ENCODE measurements around the gene RELN. TPM values are rescaled to one million over a fixed set of nuclear protein-coding genes. Genes with fewer than 3 reads are reported as not detected.

Gene RELN
- total and polyA plus RNA-seq, 10 of the 15 experiments (the other 5 are each of a cell fraction or from before 2014, with no cell fraction given) = 0.11 to 0.21 TPM; not detected in 8

DNA sequence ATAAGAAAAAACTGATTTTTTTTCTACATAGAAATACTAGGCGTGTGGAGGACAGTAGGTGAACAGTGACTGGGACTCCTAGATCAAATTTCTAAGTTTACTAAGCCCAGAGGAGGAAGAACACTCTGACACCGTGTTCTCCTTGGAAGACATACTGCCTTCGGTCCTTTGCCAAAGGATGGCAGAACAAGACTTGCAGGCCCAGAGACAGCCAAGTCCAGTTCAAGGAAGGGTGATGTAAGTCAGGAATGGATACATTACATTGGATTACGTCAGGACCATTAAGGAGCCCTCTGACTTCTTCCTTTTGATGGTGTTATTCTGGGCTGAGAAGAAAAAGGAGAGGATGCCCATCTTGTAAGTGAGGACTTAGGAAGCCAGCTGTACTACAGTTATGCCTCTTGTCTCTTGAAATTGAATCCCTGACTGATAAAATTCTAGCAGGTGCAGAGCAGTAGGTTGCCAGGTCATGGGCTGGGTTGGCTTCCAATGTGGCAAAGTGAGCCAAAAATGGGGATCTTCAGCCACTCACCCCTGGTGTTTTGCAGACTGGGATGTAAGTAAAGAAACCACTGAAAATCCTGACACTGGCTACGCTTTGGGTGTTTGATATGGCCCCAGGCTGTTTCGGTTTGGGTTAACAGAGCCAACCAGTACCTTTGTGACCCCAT is 45.1 kb downstream of the RELN start:
- no peak overlapping the region for H3K27ac ChIP-seq (ENCODE audit: control insufficient read depth, insufficient read depth)
- SMC1A ChIA-PET (ENCODE audit: uncharacterized antibody, unreplicated experiment) = no interaction called here
- H3K79me2 ChIP-seq (ENCODE audit: control insufficient read depth, insufficient read depth, low read length) = no peaks in the 10 kb centered on the region
- H3K9ac ChIP-seq (ENCODE audit: control insufficient read depth, insufficient read depth, low read length) = no peak overlapping the region
- H2AFZ ChIP-seq (ENCODE audit: control insufficient read depth, low read depth, low read length) = no peak overlapping the region
- H3K4me3 ChIP-seq = no peak overlapping the region
- TF ChIP-seq SMARCA5 (IDR thresholded peaks at IDR 0.05) = no peak
- no peak for TF ChIP-seq ZNF207 (IDR thresholded peaks at IDR 0.05; ENCODE audit: borderline replicate concordance)
- no peak for TF ChIP-seq CBX3 (IDR thresholded peaks at IDR 0.05; ENCODE audit: borderline replicate concordance, low read depth)
- TF ChIP-seq NFXL1 (IDR thresholded peaks at IDR 0.05; ENCODE audit: borderline replicate concordance) = no peak
- TF ChIP-seq, protein P1, sequence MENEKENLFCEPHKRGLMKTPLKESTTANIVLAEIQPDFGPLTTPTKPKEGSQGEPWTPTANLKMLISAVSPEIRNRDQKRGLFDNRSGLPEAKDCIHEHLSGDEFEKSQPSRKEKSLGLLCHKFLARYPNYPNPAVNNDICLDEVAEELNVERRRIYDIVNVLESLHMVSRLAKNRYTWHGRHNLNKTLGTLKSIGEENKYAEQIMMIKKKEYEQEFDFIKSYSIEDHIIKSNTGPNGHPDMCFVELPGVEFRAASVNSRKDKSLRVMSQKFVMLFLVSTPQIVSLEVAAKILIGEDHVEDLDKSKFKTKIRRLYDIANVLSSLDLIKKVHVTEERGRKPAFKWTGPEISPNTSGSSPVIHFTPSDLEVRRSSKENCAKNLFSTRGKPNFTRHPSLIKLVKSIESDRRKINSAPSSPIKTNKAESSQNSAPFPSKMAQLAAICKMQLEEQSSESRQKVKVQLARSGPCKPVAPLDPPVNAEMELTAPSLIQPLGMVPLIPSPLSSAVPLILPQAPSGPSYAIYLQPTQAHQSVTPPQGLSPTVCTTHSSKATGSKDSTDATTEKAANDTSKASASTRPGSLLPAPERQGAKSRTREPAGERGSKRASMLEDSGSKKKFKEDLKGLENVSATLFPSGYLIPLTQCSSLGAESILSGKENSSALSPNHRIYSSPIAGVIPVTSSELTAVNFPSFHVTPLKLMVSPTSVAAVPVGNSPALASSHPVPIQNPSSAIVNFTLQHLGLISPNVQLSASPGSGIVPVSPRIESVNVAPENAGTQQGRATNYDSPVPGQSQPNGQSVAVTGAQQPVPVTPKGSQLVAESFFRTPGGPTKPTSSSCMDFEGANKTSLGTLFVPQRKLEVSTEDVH (IDR thresholded peaks at IDR 0.05; ENCODE audit: low read depth, partially characterized antibody) = no peak
- TF ChIP-seq PAX8 (IDR thresholded peaks at IDR 0.05) = no peak
- TF ChIP-seq MYC (IDR thresholded peaks at IDR 0.05; ENCODE audit: insufficient read depth, insufficient read length, insufficient replicate concordance, low read length, severe bottlenecking) = no peak
- TF ChIP-seq, protein P2, sequence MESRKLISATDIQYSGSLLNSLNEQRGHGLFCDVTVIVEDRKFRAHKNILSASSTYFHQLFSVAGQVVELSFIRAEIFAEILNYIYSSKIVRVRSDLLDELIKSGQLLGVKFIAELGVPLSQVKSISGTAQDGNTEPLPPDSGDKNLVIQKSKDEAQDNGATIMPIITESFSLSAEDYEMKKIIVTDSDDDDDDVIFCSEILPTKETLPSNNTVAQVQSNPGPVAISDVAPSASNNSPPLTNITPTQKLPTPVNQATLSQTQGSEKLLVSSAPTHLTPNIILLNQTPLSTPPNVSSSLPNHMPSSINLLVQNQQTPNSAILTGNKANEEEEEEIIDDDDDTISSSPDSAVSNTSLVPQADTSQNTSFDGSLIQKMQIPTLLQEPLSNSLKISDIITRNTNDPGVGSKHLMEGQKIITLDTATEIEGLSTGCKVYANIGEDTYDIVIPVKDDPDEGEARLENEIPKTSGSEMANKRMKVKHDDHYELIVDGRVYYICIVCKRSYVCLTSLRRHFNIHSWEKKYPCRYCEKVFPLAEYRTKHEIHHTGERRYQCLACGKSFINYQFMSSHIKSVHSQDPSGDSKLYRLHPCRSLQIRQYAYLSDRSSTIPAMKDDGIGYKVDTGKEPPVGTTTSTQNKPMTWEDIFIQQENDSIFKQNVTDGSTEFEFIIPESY (IDR thresholded peaks at IDR 0.05) = no peak
- no peak for TF ChIP-seq RAD21 (IDR thresholded peaks at IDR 0.05; ENCODE audit: insufficient read depth, low read depth, low read length)
- TF ChIP-seq, protein P3, sequence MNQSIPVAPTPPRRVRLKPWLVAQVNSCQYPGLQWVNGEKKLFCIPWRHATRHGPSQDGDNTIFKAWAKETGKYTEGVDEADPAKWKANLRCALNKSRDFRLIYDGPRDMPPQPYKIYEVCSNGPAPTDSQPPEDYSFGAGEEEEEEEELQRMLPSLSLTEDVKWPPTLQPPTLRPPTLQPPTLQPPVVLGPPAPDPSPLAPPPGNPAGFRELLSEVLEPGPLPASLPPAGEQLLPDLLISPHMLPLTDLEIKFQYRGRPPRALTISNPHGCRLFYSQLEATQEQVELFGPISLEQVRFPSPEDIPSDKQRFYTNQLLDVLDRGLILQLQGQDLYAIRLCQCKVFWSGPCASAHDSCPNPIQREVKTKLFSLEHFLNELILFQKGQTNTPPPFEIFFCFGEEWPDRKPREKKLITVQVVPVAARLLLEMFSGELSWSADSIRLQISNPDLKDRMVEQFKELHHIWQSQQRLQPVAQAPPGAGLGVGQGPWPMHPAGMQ (IDR thresholded peaks at IDR 0.05; ENCODE audit: borderline replicate concordance) = no peak
- TF ChIP-seq, protein P4, sequence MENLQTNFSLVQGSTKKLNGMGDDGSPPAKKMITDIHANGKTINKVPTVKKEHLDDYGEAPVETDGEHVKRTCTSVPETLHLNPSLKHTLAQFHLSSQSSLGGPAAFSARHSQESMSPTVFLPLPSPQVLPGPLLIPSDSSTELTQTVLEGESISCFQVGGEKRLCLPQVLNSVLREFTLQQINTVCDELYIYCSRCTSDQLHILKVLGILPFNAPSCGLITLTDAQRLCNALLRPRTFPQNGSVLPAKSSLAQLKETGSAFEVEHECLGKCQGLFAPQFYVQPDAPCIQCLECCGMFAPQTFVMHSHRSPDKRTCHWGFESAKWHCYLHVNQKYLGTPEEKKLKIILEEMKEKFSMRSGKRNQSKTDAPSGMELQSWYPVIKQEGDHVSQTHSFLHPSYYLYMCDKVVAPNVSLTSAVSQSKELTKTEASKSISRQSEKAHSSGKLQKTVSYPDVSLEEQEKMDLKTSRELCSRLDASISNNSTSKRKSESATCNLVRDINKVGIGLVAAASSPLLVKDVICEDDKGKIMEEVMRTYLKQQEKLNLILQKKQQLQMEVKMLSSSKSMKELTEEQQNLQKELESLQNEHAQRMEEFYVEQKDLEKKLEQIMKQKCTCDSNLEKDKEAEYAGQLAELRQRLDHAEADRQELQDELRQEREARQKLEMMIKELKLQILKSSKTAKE (IDR thresholded peaks at IDR 0.05; ENCODE audit: low read depth, poor library complexity, severe bottlenecking) = no peak
- TF ChIP-seq SMAD1 (IDR thresholded peaks at IDR 0.05; ENCODE audit: low read depth, partially characterized antibody) = no peak
- DNase-seq (ENCODE audit: low read depth, low spot score) (no peak), FAIRE-seq (no peak), ATAC-seq (no peak)
- no TSS peak for BruUV-seq (replicated peaks)
- CTCF ChIA-PET = no interaction called here
- POLR2A ChIA-PET = no interaction called here
- intact Hi-C loops (cut with micrococcal nuclease; ENCODE audit: unreplicated experiment) (no loop called here), in situ Hi-C loops (cut with MboI) (no loop called here)
- no peaks in the 10 kb centered on the region for H3K9me3 ChIP-seq (replicated peaks; ENCODE audit: control insufficient read depth, insufficient read depth, low read length)
- RAD21 ChIA-PET (ENCODE audit: unreplicated experiment) = no interaction called here
- H3K4me2 ChIP-seq (ENCODE audit: control insufficient read depth, insufficient read depth) = no peak overlapping the region
- no peaks in the 10 kb centered on the region for H3K36me3 ChIP-seq (ENCODE audit: control insufficient read depth in 2 of 2, insufficient read depth in 2 of 2, low read length in 1 of 2)
- 10% methylated on average over 6 of the region's 6 CpGs for WGBS (ENCODE audit: insufficient coverage, insufficient replicate concordance, low lambda C conversion rate, missing lambda C conversion rate)
- no peaks in the 10 kb centered on the region for H3K4me1 ChIP-seq (ENCODE audit: control insufficient read depth, insufficient read depth, low read length)
- H3K27me3 ChIP-seq (replicated peaks in 1 of 2; ENCODE audit: control insufficient read depth in 2 of 2, insufficient read depth in 2 of 2, low read length in 1 of 2) = no peaks in the 10 kb centered on the region
- no peaks in the 10 kb centered on the region for H4K20me1 ChIP-seq (ENCODE audit: control insufficient read depth, insufficient read depth)

Data from GM12878 (cell line).